Spleen (tissue), 11 donors: ENCODE measurements around the gene TRMT112. TPM values are rescaled to one million over a fixed set of nuclear protein-coding genes. Genes with fewer than 3 reads are reported as not detected.
A peak's percentile ranks its signal among the peaks of the same experiment; 100 is the strongest.

Source experiments
- DNase-seq: peaks from one replicate; pipeline ENCODE4 v3.0.0-alpha.2; 2020
- H3K27ac ChIP-seq, 8 donors: fragments of 200-600 bp; sonication (generic) in 7 of 8; 1 replicate in 4 of 8; 2 replicates in 4 of 8; pipeline versions ENCODE4 v1.5.0 to v1.8.0; 2016 to 2021; ENCODE audit warnings: inconsistent platforms in 4 of 8, mild to moderate bottlenecking in 4 of 8, moderate library complexity in 1 of 8
- H3K27me3 ChIP-seq, 7 donors: fragments of 200-600 bp; sonication (generic) in 6 of 7; replicated peaks in 1 of 7; 1 replicate in 4 of 7; 2 replicates in 3 of 7; pipeline versions ENCODE4 v1.5.0 to v1.8.0; 2016 to 2021; ENCODE audit warnings: inconsistent platforms in 3 of 7, mild to moderate bottlenecking in 1 of 7
- H3K36me3 ChIP-seq, 6 donors: fragments of 200-600 bp; sonication (generic) in 5 of 6; 1 replicate in 4 of 6; 2 replicates in 2 of 6; pipeline versions ENCODE4 v1.5.0 to v1.8.0; 2016 to 2021; ENCODE audit warnings: inconsistent platforms in 2 of 6
- H3K4me1 ChIP-seq, 6 donors: fragments of 200-600 bp; sonication (generic) in 5 of 6; 1 replicate in 3 of 6; 2 replicates in 3 of 6; pipeline versions ENCODE4 v1.5.0 to v1.8.0; 2016 to 2021; ENCODE audit warnings: inconsistent platforms in 3 of 6
- H3K4me3 ChIP-seq, 8 donors: fragments of 200-600 bp; sonication (generic) in 7 of 8; 1 replicate in 4 of 8; 2 replicates in 4 of 8; pipeline versions ENCODE4 v1.5.0 to v1.8.0; 2016 to 2021; ENCODE audit warnings: inconsistent platforms in 4 of 8, mild to moderate bottlenecking in 4 of 8, moderate library complexity in 2 of 8
- H3K9me3 ChIP-seq, 8 donors: fragments of 200-600 bp; sonication (generic) in 7 of 8; 1 replicate in 4 of 8; 2 replicates in 4 of 8; pipeline versions ENCODE4 v1.5.0 to v1.8.0; 2016 to 2021; ENCODE audit warnings: inconsistent platforms in 4 of 8
- POLR2A ChIP-seq, 3 donors: fragments of 450-650 bp; IDR thresholded peaks; one replicate each; pipeline ENCODE4 v1.5.1; 2017; ENCODE audit warnings: antibody characterized with exemption in 3 of 3, mild to moderate bottlenecking in 1 of 3
- POLR2AphosphoS5 ChIP-seq, 3 donors: sonication (generic); formaldehyde crosslinking; IDR thresholded peaks; one replicate each; pipeline ENCODE4 v1.5.1; 2017; ENCODE audit warnings: antibody characterized with exemption in 3 of 3
- WGBS, 5 donors: extraction: QIAGEN DNeasy Blood & Tissue Kit in 3 of 5; methylation state at CpG; one replicate each; pipeline versions ENCODE4 v1.1.5 to v1.1.7; 2013 to 2018; 5-methylcytosine and 5-hydroxymethylcytosine counted together
- intact Hi-C: fragments of 100-400 bp; cut with DNase I; formaldehyde crosslinking; loops from one replicate; pipeline ENCODE4 v1.15.0; 2023; ENCODE audit warnings: low total_unique reads
- polyA plus RNA-seq, 3 donors: library from polyadenylated mRNA; stranded (reverse); fragments of 200-250 nt; gene quantifications; one replicate each; pipeline ENCODE4 v1.2.1, GENCODE V29; 2013
- total RNA-seq, 7 donors: library from RNA; depleted of rRNA in 3 of 7; stranded (reverse); fragments of >200 nt in 3 of 7; fragmentation: NEBNext Ultra II Directional in 4 of 7; extraction: Animal tissue kit (Norgen Biotek cat#: 25700) in 4 of 7; gene quantifications; one replicate each; pipeline versions ENCODE4 v1.1.0 to v1.2.1, GENCODE V29; 2016 to 2021
- TF ChIP-seq, protein P1 (sequence below), 11 experiments: fragments of 200-600 bp in 7 of 11; fragments of 450-650 bp in 4 of 11; sonication (generic) in 4 of 11; IDR thresholded peaks in 8 of 11; conservative IDR thresholded peaks in 3 of 11; 1 replicate in 7 of 11; 2 replicates in 4 of 11; pipeline versions ENCODE4 v1.4.0 to v1.8.0; 2016 to 2021; ENCODE audit warnings: antibody characterized with exemption in 11 of 11, inconsistent platforms in 4 of 11, mild to moderate bottlenecking in 1 of 11
- donor health status: healthy with polysubstance abuse.
- donor health status: DM: no; HTN: no; CAD: no; lungs with moderate emphysema.
- donor health status: DM: no; HTN: no; CAD: no.
- donor health status: Bipolar disorder and iron deficiency.
- donor health status: healthy.
- donor health status: DM: no; HTN: no; CAD: no.
- donor health status: DM: yes; HTN: yes; CAD: no.

Gene TRMT112
- total and polyA plus RNA-seq, 10 donors = 138 to 431 (median 267) TPM

DNA sequence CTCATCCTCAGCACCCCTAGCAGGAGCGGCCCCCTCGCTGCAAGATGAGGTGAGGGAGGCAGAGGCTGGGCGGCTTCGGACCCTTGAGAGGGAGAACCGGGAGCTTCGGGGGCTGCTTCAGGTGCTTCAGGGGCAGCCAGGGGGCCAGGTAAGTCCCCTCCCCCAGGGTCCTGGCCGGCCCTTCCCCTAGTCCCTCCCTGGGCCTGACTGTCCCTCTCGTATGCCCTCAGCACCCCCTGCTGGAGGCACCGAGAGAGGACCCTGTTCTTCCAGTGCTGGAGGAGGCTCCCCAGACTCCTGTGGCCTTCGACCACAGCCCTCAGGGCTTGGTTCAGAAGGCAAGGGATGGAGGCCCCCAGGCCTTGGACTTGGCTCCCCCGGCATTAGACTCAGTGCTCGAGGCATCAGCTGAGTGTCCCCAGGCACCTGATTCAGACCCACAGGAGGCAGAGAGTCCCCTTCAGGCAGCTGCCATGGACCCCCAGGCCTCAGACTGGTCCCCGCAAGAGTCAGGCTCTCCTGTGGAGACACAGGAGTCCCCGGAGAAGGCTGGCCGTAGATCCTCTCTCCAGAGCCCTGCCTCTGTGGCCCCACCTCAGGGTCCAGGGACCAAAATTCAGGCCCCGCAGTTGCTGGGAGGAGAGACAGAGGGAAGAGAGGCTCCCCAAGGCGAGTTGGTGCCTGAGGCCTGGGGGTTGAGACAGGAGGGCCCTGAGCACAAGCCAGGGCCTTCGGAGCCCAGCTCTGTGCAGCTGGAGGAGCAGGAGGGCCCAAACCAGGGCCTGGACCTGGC is 26.6 kb upstream of the TRMT112 start:
- WGBS, 5 donors = 87 to 97% (median 88%) methylated on average over 9 to 18 of the region's 18 CpGs
- peaks cover 21 to 95% (median 48%) of the 10 kb centered on the region in 6 donors for H3K4me1 ChIP-seq
- H3K4me3 ChIP-seq = no peak overlapping the region
- H3K9me3 ChIP-seq = no peaks in the 10 kb centered on the region
- H3K27ac ChIP-seq = peak overlapping the region in 1 of 8 donors; percentile 95
- peak; percentile 81 for DNase-seq
- TF ChIP-seq, protein P1, sequence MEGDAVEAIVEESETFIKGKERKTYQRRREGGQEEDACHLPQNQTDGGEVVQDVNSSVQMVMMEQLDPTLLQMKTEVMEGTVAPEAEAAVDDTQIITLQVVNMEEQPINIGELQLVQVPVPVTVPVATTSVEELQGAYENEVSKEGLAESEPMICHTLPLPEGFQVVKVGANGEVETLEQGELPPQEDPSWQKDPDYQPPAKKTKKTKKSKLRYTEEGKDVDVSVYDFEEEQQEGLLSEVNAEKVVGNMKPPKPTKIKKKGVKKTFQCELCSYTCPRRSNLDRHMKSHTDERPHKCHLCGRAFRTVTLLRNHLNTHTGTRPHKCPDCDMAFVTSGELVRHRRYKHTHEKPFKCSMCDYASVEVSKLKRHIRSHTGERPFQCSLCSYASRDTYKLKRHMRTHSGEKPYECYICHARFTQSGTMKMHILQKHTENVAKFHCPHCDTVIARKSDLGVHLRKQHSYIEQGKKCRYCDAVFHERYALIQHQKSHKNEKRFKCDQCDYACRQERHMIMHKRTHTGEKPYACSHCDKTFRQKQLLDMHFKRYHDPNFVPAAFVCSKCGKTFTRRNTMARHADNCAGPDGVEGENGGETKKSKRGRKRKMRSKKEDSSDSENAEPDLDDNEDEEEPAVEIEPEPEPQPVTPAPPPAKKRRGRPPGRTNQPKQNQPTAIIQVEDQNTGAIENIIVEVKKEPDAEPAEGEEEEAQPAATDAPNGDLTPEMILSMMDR (IDR thresholded peaks at IDR 0.05 in 8 of 11, conservative IDR thresholded peaks at IDR 0.05 in 3 of 11) = peak in 2 of 11 experiments; percentile 17 to 31
- TF ChIP-seq POLR2AphosphoS5 (IDR thresholded peaks at IDR 0.05) (no peak), POLR2A (IDR thresholded peaks at IDR 0.05) (no peak)
- H3K27me3 ChIP-seq = peaks cover 0 to 5% (median 0%) of the 10 kb centered on the region in 7 donors
- intact Hi-C loops = no loop called here
- H3K36me3 ChIP-seq = peaks cover 0 to 68% (median 25%) of the 10 kb centered on the region in 6 donors

DNA sequence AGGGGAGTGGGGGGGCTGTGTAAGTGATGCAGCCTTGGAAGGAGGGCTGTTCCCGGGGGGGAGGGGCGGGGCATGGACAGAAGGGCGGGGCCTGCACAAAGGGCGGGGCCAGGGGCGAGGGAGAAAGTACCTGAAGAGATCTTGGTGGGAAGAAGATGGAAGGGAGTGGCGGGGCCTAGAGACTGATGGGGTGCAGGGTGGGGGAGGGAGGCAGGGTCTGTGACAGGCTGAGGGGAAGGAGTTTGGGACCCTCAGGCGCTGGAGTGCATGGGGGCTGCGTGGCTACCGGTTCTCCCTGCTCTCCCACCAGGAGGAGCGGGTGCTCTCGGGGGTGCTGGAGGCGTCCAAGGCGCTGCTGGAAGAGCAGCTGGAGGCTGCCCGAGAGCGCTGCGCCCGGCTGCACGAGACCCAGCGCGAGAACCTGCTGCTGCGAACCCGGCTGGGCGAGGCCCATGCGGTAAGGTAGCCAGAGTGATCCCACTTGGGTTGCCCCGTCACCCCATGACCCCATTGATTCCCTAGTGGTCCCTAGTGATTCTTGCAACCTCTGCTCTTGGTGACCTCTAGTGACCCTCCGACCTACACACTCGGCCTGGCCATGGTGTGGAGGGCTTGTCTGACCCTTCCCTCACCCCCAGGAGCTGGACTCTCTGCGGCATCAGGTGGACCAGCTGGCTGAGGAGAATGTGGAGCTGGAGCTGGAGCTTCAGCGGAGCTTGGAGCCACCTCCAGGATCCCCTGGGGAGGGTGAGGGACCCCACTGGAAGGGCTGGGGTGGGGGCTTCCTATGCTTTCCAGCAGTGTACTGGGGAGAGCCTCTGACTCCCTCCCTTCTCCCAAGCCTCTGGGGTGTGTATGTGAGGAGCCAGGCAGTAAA is 25.7 kb upstream of the TRMT112 start:
- peaks cover 0 to 60% (median 25%) of the 10 kb centered on the region in 6 donors for H3K36me3 ChIP-seq
- H3K4me1 ChIP-seq = peaks cover 22 to 95% (median 48%) of the 10 kb centered on the region in 6 donors
- WGBS, 5 donors = 52 to 76% (median 72%) methylated on average over 11 to 29 of the region's 29 CpGs
- TF ChIP-seq POLR2A (IDR thresholded peaks at IDR 0.05) (no peak), POLR2AphosphoS5 (IDR thresholded peaks at IDR 0.05) (no peak)
- TF ChIP-seq, protein P1 (IDR thresholded peaks at IDR 0.05 in 8 of 11, conservative IDR thresholded peaks at IDR 0.05 in 3 of 11) = no peak
- H3K27ac ChIP-seq = peak overlapping the region in 4 of 8 donors; percentile 91 to 95 (median 93)
- peak overlapping the region in 6 of 8 donors; percentile 15 to 82 (median 34) for H3K4me3 ChIP-seq
- peaks cover 0 to 5% (median 0%) of the 10 kb centered on the region in 7 donors for H3K27me3 ChIP-seq
- peak; percentile 82 for DNase-seq
- intact Hi-C loops = no loop called here
- no peaks in the 10 kb centered on the region for H3K9me3 ChIP-seq

DNA sequence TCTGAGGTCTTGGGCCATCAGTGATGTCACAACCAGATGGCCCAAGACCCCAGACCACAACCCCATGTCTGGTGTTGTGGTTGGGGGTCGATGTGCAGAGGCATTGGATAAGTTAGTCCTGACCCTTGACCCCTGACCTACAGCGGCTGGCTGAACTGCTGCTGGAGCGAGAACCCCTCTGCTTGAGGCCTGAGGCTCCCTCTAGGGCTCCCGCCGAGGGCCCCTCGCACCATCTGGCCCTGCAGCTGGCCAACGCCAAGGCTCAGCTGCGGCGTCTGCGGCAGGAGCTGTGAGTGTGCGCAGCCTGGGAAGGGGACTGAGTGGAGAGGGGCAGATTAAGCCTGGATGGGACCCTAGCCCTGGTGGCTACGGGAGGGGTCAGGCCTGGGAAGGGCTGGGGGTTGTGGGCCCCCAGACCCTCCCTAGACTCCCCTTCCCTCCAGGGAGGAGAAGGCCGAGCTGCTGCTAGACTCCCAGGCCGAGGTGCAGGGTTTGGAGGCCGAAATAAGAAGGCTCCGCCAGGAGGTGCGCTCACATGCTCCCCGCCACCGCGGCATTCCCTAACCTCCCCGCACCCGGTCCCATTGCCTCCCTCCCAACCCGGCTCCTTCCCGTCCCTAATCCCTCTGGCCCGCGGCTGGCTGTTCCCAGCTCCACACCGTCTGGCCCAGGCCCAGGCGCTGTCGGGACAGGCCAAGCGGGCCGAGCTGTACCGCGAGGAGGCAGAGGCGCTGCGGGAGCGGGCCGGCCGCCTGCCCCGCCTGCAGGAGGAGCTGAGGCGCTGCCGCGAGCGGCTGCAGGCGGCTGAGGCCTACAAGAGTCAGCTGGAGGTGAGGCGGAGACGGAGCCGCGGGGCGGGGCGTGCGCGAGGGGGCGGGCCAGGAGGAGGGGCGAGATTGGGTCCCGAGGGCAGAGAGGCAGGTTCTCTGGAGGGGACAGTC is 24.8 kb upstream of the TRMT112 start:
- DNase-seq = peak; percentile 97
- peaks cover 0 to 51% (median 22%) of the 10 kb centered on the region in 6 donors for H3K36me3 ChIP-seq
- H3K27ac ChIP-seq = peak overlapping the region in 7 of 8 donors; percentile 51 to 95 (median 91)
- peaks cover 0 to 5% (median 0%) of the 10 kb centered on the region in 7 donors for H3K27me3 ChIP-seq
- 27 to 37% (median 28%) methylated on average over 30 to 55 of the region's 55 CpGs for WGBS, 5 donors
- peak overlapping the region in 7 of 8 donors; percentile 15 to 82 (median 32) for H3K4me3 ChIP-seq
- H3K4me1 ChIP-seq = peaks cover 22 to 95% (median 47%) of the 10 kb centered on the region in 6 donors
- intact Hi-C loops = no loop called here
- H3K9me3 ChIP-seq = no peaks in the 10 kb centered on the region
- TF ChIP-seq POLR2A (IDR thresholded peaks at IDR 0.05) (no peak), POLR2AphosphoS5 (IDR thresholded peaks at IDR 0.05) (peak; percentile 49 to 79 (median 78))
- TF ChIP-seq, protein P1 (IDR thresholded peaks at IDR 0.05 in 8 of 11, conservative IDR thresholded peaks at IDR 0.05 in 3 of 11) = peak in 9 of 11 experiments; percentile 10 to 69 (median 54)
